HepG2 (cell line): ENCODE results near the gene NOA1. TPM values are rescaled to one million over a fixed set of nuclear protein-coding genes. Genes with fewer than 3 reads are reported as not detected.
A peak's percentile ranks its signal among the peaks of the same experiment; 100 is the strongest.

ENCODE experiments used
- BATF2 ChIP-seq: sonication (generic); formaldehyde crosslinking; IDR thresholded peaks from 2 replicates; pipeline ENCODE4 v1.8.0; 2022; ENCODE audit warnings: mild to moderate bottlenecking, missing genetic modification reagents, moderate library complexity
- BORCS8-MEF2B ChIP-seq: sonication (generic); formaldehyde crosslinking; IDR thresholded peaks from 2 replicates; pipeline ENCODE4 v1.8.0; 2022; ENCODE audit warnings: mild to moderate bottlenecking, missing genetic modification reagents
- DNMT1 ChIP-seq: sonication (generic); formaldehyde crosslinking; IDR thresholded peaks from 2 replicates; pipeline ENCODE4 v1.5.1; 2020; ENCODE audit warnings: mild to moderate bottlenecking, missing genetic modification reagents
- EHMT2 ChIP-seq: fragments of 200-600 bp; sonication (generic); IDR thresholded peaks from 2 replicates; pipeline ENCODE4 v1.7.0; 2017; ENCODE audit warnings: antibody characterized with exemption, low read depth, low read length, borderline replicate concordance
- HOXD1 ChIP-seq: sonication (generic); formaldehyde crosslinking; IDR thresholded peaks from 2 replicates; pipeline ENCODE4 v1.5.0; 2020; ENCODE audit warnings: missing genetic modification reagents
- JUND ChIP-seq: sonication (generic); formaldehyde crosslinking; IDR thresholded peaks from 2 replicates; pipeline ENCODE4 v1.8.0; 2022; ENCODE audit warnings: mild to moderate bottlenecking, missing genetic modification reagents
- KLF15 ChIP-seq: sonication (generic); formaldehyde crosslinking; IDR thresholded peaks from 2 replicates; pipeline ENCODE4 v1.8.1; 2023; ENCODE audit warnings: borderline replicate concordance, mild to moderate bottlenecking, inconsistent platforms, missing genetic modification reagents, mixed read lengths
- MTF1 ChIP-seq: sonication (generic); formaldehyde crosslinking; IDR thresholded peaks from 2 replicates; pipeline ENCODE4 v1.5.0; 2020; ENCODE audit warnings: missing genetic modification reagents
- NFATC3 ChIP-seq: sonication (generic); formaldehyde crosslinking; IDR thresholded peaks from 2 replicates; pipeline ENCODE4 v1.5.1; 2020; ENCODE audit warnings: mild to moderate bottlenecking, missing genetic modification reagents
- PAWR ChIP-seq: sonication (generic); formaldehyde crosslinking; IDR thresholded peaks from 2 replicates; pipeline ENCODE4 v1.4.0; 2020; ENCODE audit warnings: missing genetic modification reagents, mild to moderate bottlenecking, borderline replicate concordance
- PLRG1 ChIP-seq: fragments of 450-650 bp; conservative IDR thresholded peaks from 2 replicates; pipeline ENCODE4 v1.6.1; 2016
- YY1 ChIP-seq: IDR thresholded peaks from 2 replicates; pipeline ENCODE4 v1.6.1; 2011; ENCODE audit warnings: low read length, low read depth, moderate library complexity, mild to moderate bottlenecking; ENCODE audit not compliant: insufficient read depth, insufficient replicate concordance
- ZBTB33 ChIP-seq: sonication (generic); formaldehyde crosslinking; IDR thresholded peaks from 2 replicates; pipeline ENCODE4 v1.4.0; 2020; ENCODE audit warnings: missing genetic modification reagents
- ZBTB44 ChIP-seq: sonication (generic); formaldehyde crosslinking; IDR thresholded peaks from 2 replicates; pipeline ENCODE4 v1.4.0; 2020; ENCODE audit warnings: missing genetic modification reagents
- ZNF124 ChIP-seq: sonication (generic); formaldehyde crosslinking; IDR thresholded peaks from 2 replicates; pipeline ENCODE4 v1.4.0; 2020; ENCODE audit warnings: missing genetic modification reagents
- ZNF569 ChIP-seq: sonication (generic); formaldehyde crosslinking; IDR thresholded peaks from 2 replicates; pipeline ENCODE4 v1.5.0; 2020; ENCODE audit warnings: mild to moderate bottlenecking, missing genetic modification reagents, moderate library complexity, borderline replicate concordance
- ZNF572 ChIP-seq: sonication (generic); formaldehyde crosslinking; IDR thresholded peaks from 2 replicates; pipeline ENCODE4 v1.5.1; 2020; ENCODE audit warnings: mild to moderate bottlenecking, missing genetic modification reagents
- ZNF609 ChIP-seq: sonication (generic); formaldehyde crosslinking; IDR thresholded peaks from 2 replicates; pipeline ENCODE4 v1.4.0; 2020; ENCODE audit warnings: mild to moderate bottlenecking, missing genetic modification reagents, borderline replicate concordance
- ZNF615 ChIP-seq: sonication (generic); formaldehyde crosslinking; IDR thresholded peaks from 2 replicates; pipeline ENCODE4 v1.5.0; 2020; ENCODE audit warnings: mild to moderate bottlenecking, missing genetic modification reagents, borderline replicate concordance
- ZNF781 ChIP-seq: sonication (generic); formaldehyde crosslinking; IDR thresholded peaks from 2 replicates; pipeline ENCODE4 v1.5.1; 2020; ENCODE audit warnings: borderline replicate concordance, mild to moderate bottlenecking, missing genetic modification reagents; ENCODE audit errors: not compliant biosample characterization
- polyA plus RNA-seq, 8 experiments: library from polyadenylated mRNA; depleted of rRNA in 3 of 8; stranded (reverse) in 7 of 8; unstranded in 1 of 8; fragments of >200 nt; fragmentation: Illumina TruSeq in 4 of 8; extraction: Trizol in 4 of 8; gene quantifications; 2 replicates each; pipeline versions ENCODE4 v1.2.1 to v1.2.3, GENCODE V29; 2011 to 2016; ENCODE audit warnings: low read depth in 4 of 8, missing spikeins in 1 of 8, mixed read lengths in 1 of 8; ENCODE audit not compliant: insufficient read depth in 1 of 8
- total RNA-seq, 5 experiments: library from RNA; depleted of rRNA; stranded (reverse); fragments of >200 nt; fragmentation: Illumina TruSeq; extraction: Trizol; gene quantifications; 2 replicates each; pipeline ENCODE4 v1.2.3, GENCODE V29; 2016; ENCODE audit warnings: low read depth in 1 of 5

NOA1 gene
- total and polyA plus RNA-seq, 2 of the 13 experiments (the other 11 are each of a cell fraction or from before 2014, with no cell fraction given): 17.3 to 19.0 TPM

GRCh38 chr4:56978750-56979303 is 1.4 kb upstream of the NOA1 start, which contains the start of gene POLR2B (continued):
- TF ChIP-seq BATF2 (0 out of 2 replicates have a peak, but pooled peaks have one; percentile 32), PAWR (no peak), JUND (CRISPR knock-in tag) (no peak), ZBTB33 (CRISPR knock-in tag) (no peak), PLRG1 (no peak), ZBTB44 (no peak), ZNF609 (CRISPR knock-in tag) (0 out of 2 replicates have a peak, but pooled peaks have one; percentile 31), BORCS8-MEF2B (CRISPR knock-in tag) (0 out of 2 replicates have a peak, but pooled peaks have one; percentile 40), ZNF615 (CRISPR knock-in tag) (no peak), MTF1 (CRISPR knock-in tag) (no peak), ZNF781 (CRISPR knock-in tag) (no peak), EHMT2 (no peak), KLF15 (no peak), DNMT1 (CRISPR knock-in tag) (no peak), YY1 (peak; percentile 48), ZNF569 (CRISPR knock-in tag) (no peak), NFATC3 (0 out of 2 replicates have a peak, but pooled peaks have one; percentile 48), HOXD1 (CRISPR knock-in tag) (no peak), ZNF124 (CRISPR knock-in tag) (no peak), ZNF572 (CRISPR knock-in tag) (0 out of 2 replicates have a peak, but pooled peaks have one; percentile 41)
